Activated naive CD4-positive, alpha-beta T cell treated with anti-CD3 and anti-CD28 coated beads, Interleukin-2, amount 10 ng/mL, durations not matched to agents 7 days and 5 days (primary cell): ENCODE measurements around the gene C1orf94.
"Not testable (repeated sequence)": the region's sequence is repeated elsewhere in the genome, so short reads cannot be mapped to it uniquely, and the experiment has no call there.

Experiments
- CTCF ChIA-PET: fragments of 350-600 bp; sonication (Branson Sonifier 250); formaldehyde crosslinking; loops from one replicate; lab custom pipeline; 2021; ENCODE audit warnings: antibody characterized with exemption; lab: Charles Lee
- DNase-seq: peaks from one replicate; pipeline ENCODE4 v3.0.0-alpha.2; 2020
- H3K27ac Mint-ChIP-seq: one replicate; pipeline ENCODE4 v1.8.0; 2021; ENCODE audit warnings: mild to moderate bottlenecking, moderate library complexity, mixed read lengths
- H3K27me3 Mint-ChIP-seq: one replicate; pipeline ENCODE4 v1.8.0; 2021; ENCODE audit warnings: mild to moderate bottlenecking, mixed read lengths
- H3K36me3 Mint-ChIP-seq: one replicate; pipeline ENCODE4 v1.8.0; 2021; ENCODE audit warnings: mixed read lengths
- H3K4me1 Mint-ChIP-seq: one replicate; pipeline ENCODE4 v1.8.0; 2021; ENCODE audit warnings: mixed read lengths
- H3K4me3 Mint-ChIP-seq: one replicate; pipeline ENCODE4 v1.8.0; 2021; ENCODE audit warnings: mild to moderate bottlenecking, moderate library complexity, mixed read lengths
- H3K9me3 Mint-ChIP-seq: one replicate; pipeline ENCODE4 v1.8.0; 2021; ENCODE audit warnings: mixed read lengths

C1orf94 gene

GRCh38 chr1:34183381-34183780, 6.7 kb downstream of the C1orf94 start:
- not testable (repeated sequence) for H3K36me3 Mint-ChIP-seq, H3K27ac Mint-ChIP-seq, DNase-seq, H3K4me3 Mint-ChIP-seq, H3K4me1 Mint-ChIP-seq, H3K9me3 Mint-ChIP-seq
- CTCF ChIA-PET, result interaction anchor here (1.0 kb wide), 1 partner anchor 11 kb away, joined by 3 read pairs; no protein-coding TSS in a partner anchor
- peaks cover 13% of the 10 kb centered on the region for H3K27me3 Mint-ChIP-seq

DNA sequence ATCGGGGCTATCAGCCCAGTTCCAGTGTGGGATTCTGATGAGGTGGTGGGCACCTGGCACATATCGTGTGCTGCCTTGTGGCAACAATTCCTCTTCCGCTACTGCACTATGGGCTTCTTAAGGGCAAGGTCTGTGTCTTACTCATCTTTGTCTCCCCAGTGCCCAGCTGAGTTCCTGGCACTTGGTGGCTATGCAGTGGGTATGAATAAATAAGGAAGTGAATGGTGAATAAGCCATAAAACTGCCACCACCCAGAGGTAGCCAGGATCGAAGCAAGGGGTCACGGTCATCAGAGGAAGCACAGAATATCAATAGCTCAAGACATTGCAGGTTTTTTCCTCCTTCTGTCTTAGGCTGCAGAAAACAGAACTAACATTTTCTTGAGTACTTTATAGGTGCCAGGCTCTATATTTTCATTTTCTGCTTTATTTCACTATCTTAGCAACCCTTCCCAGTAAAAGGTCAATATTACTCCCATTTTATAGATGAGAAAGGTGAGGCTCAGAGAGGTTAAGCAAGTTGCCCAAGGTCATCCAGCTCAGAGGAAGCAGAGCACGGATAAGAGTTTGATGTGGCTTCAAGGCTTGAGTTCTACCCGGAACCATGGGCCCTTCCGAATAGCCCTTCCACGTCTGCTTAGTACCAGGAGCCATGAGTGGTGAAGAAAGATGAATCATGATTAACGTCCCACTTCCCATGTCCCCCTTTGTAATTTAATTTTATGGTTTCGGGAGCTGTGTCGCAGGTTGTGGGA, 10.2 kb downstream of the C1orf94 start:
- Mint-ChIP-seq H3K4me1 (no peaks in the 10 kb centered on the region), H3K27me3 (peaks cover 12% of the 10 kb centered on the region), H3K4me3 (no peak overlapping the region), H3K36me3 (no peaks in the 10 kb centered on the region), H3K9me3 (peaks cover 12% of the 10 kb centered on the region), H3K27ac (no peak overlapping the region)
- CTCF ChIA-PET, result no interaction called here
- no peak for DNase-seq

- Mint-ChIP-seq H3K4me1 (no peaks in the 10 kb centered on the region), H3K27me3 (peaks cover 7% of the 10 kb centered on the region), H3K4me3 (no peak overlapping the region), H3K9me3 (peaks cover 12% of the 10 kb centered on the region), H3K27ac (no peak overlapping the region), H3K36me3 (no peaks in the 10 kb centered on the region)
- CTCF ChIA-PET, result no interaction called here
- DNase-seq, result no peak
Observed at GRCh38 chr1:34188418-34188817, 11.7 kb downstream of the C1orf94 start.

DNA sequence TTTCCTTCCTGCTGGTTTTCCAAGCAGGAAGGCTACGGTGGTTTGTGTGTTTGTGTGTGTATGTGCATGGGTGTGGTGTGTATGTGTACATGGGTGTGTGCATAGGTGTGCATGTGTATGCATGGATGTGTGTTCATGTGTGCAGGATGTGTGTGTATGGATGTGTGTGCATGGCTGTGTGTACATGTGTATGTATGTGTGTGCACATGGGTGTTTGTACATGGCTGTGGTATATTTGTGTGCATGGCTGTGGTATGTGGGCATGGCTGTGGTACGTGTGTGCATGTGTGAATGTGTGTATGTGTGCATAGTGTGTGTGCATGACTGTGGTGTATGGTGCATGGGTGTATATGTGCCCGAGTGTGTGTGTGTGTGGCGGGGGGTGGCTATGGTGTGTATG, 12.3 kb downstream of the C1orf94 start:
- CTCF ChIA-PET, result no interaction called here
- Mint-ChIP-seq H3K4me3 (no peak overlapping the region), H3K9me3 (peaks cover 12% of the 10 kb centered on the region), H3K27ac (no peak overlapping the region), H3K27me3 (peaks cover 7% of the 10 kb centered on the region), H3K36me3 (no peaks in the 10 kb centered on the region), H3K4me1 (no peaks in the 10 kb centered on the region)
- DNase-seq, result no peak

DNA sequence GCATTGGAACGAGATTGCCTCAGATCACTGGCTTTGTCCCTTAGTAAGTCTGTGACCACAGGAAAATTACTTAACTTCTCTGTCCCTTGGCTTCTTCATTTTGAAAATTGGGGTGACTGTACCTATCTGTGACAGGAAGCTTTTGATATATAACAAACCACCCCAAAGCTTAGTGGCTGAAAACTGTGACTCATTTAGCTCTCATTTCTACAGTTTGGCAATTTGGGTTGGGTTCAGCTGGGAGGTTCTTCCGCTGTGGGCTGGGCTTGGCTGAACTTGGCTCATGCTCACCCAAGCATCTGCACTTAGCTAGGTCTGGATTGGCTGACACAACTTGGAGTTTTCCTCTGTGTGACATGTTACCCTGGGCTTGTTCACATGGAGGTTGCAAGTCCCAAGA, 14.0 kb downstream of the C1orf94 start:
- Mint-ChIP-seq H3K36me3 (no peaks in the 10 kb centered on the region), H3K4me3 (no peak overlapping the region), H3K27me3 (peaks cover 4% of the 10 kb centered on the region), H3K27ac (no peak overlapping the region), H3K9me3 (peaks cover 12% of the 10 kb centered on the region), H3K4me1 (no peaks in the 10 kb centered on the region)
- DNase-seq, result no peak
- CTCF ChIA-PET, result no interaction called here

DNA sequence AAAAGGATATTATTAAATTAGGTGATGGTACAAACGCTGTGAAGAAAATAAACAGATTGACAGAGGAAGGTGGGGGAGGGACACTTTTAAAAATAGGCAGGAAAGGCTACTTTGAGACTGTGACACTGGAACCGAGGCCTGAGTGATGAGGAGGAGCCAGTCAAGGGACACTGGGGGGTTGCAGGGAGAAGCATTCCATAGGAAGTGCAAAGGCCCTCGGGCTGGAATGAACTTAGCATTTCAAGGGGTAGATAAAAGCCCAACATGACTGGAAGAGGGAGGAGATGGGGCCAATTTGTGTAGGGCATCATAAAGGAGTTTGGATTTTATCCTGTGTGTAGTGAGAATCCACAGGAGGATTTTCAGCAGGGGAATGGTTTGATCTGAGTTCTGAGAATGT, 15.9 kb downstream of the C1orf94 start:
- peaks cover 12% of the 10 kb centered on the region for H3K9me3 Mint-ChIP-seq
- CTCF ChIA-PET, result no interaction called here
- H3K27me3 Mint-ChIP-seq, result peaks cover 3% of the 10 kb centered on the region
- no peak overlapping the region for H3K4me3 Mint-ChIP-seq
- no peaks in the 10 kb centered on the region for H3K4me1 Mint-ChIP-seq
- no peak for DNase-seq
- no peak overlapping the region for H3K27ac Mint-ChIP-seq
- H3K36me3 Mint-ChIP-seq, result no peaks in the 10 kb centered on the region

DNA sequence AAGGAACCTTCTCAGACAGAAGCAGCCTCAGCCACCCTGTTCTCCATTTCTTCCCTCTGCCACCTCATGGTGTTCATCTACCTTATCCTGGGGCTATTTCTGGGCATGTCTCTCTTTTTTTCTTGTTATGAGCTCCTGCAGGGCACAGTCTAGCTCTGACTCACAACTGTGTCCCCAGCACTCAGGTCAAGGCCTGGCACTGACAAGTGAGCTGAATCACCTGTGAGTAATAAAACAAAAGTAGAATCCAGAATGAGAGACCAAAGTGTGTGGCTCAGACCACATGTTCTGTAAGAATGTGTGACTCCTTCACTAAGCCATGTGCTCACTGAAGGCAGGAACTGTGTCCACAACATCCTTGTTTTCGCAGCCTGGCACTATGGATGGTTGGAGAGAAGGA, 23.2 kb downstream of the C1orf94 start:
- Mint-ChIP-seq H3K4me1 (no peaks in the 10 kb centered on the region), H3K36me3 (no peaks in the 10 kb centered on the region), H3K4me3 (no peak overlapping the region), H3K27me3 (no peaks in the 10 kb centered on the region), H3K27ac (no peak overlapping the region), H3K9me3 (no peaks in the 10 kb centered on the region)
- no peak for DNase-seq
- CTCF ChIA-PET, result no interaction called here

GRCh38 chr1:34212673-34213072, 36.0 kb downstream of the C1orf94 start:
- Mint-ChIP-seq H3K27ac (no peak overlapping the region), H3K4me3 (no peak overlapping the region), H3K4me1 (no peaks in the 10 kb centered on the region), H3K9me3 (no peaks in the 10 kb centered on the region), H3K27me3 (no peaks in the 10 kb centered on the region), H3K36me3 (no peaks in the 10 kb centered on the region)
- no peak for DNase-seq
- CTCF ChIA-PET, result no interaction called here

DNA sequence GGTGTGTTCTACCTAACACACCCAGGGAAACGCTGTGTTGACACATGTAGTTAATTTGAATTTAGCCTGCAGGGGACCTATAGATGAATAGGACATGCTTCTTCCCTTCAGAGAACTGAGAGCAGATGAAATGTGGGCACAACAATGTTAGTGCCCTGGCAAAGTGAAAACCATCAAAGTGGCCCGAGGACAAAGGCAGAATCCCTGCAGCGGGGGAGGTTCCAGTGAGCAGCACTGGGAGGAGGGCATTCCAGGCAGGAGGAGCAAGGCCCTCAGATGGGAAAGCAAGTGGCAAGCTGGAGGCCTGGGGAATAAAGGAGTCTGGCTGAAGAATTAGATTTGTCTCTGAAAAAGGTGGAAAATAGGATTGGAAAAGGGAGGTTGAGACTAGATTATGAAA, 37.2 kb downstream of the C1orf94 start:
- no peaks in the 10 kb centered on the region for H3K9me3 Mint-ChIP-seq
- H3K27ac Mint-ChIP-seq, result no peak overlapping the region
- DNase-seq, result no peak
- no peaks in the 10 kb centered on the region for H3K27me3 Mint-ChIP-seq
- CTCF ChIA-PET, result no interaction called here
- no peak overlapping the region for H3K4me3 Mint-ChIP-seq
- H3K4me1 Mint-ChIP-seq, result no peaks in the 10 kb centered on the region
- no peaks in the 10 kb centered on the region for H3K36me3 Mint-ChIP-seq

- CTCF ChIA-PET, result no interaction called here
- Mint-ChIP-seq H3K9me3 (no peaks in the 10 kb centered on the region), H3K4me1 (no peaks in the 10 kb centered on the region), H3K36me3 (no peaks in the 10 kb centered on the region), H3K4me3 (no peak overlapping the region), H3K27ac (no peak overlapping the region), H3K27me3 (no peaks in the 10 kb centered on the region)
- no peak for DNase-seq
Observed at GRCh38 chr1:34231441-34231840, 54.7 kb downstream of the C1orf94 start.

GRCh38 chr1:34235594-34235993, 58.9 kb downstream of the C1orf94 start:
- CTCF ChIA-PET, result no interaction called here
- Mint-ChIP-seq H3K36me3 (no peaks in the 10 kb centered on the region), H3K27me3 (no peaks in the 10 kb centered on the region), H3K4me1 (no peaks in the 10 kb centered on the region), H3K9me3 (no peaks in the 10 kb centered on the region), H3K4me3 (no peak overlapping the region), H3K27ac (no peak overlapping the region)
- no peak for DNase-seq

GRCh38 chr1:34236089-34236488, 59.4 kb downstream of the C1orf94 start:
- H3K27ac Mint-ChIP-seq, result no peak overlapping the region
- CTCF ChIA-PET, result no interaction called here
- H3K4me3 Mint-ChIP-seq, result no peak overlapping the region
- no peak for DNase-seq
- no peaks in the 10 kb centered on the region for H3K4me1 Mint-ChIP-seq
- no peaks in the 10 kb centered on the region for H3K9me3 Mint-ChIP-seq
- no peaks in the 10 kb centered on the region for H3K27me3 Mint-ChIP-seq
- H3K36me3 Mint-ChIP-seq, result no peaks in the 10 kb centered on the region

GRCh38 chr1:34237151-34237815, 60.6 kb downstream of the C1orf94 start:
- no peak overlapping the region for H3K4me3 Mint-ChIP-seq
- H3K27ac Mint-ChIP-seq, result no peak overlapping the region
- DNase-seq, result no peak
- no peaks in the 10 kb centered on the region for H3K36me3 Mint-ChIP-seq
- H3K9me3 Mint-ChIP-seq, result no peaks in the 10 kb centered on the region
- no peaks in the 10 kb centered on the region for H3K27me3 Mint-ChIP-seq
- no peaks in the 10 kb centered on the region for H3K4me1 Mint-ChIP-seq
- CTCF ChIA-PET, result interaction anchor here (0.6 kb wide), 1 partner anchor 391 kb away, joined by 3 read pairs; no protein-coding TSS in a partner anchor

- Mint-ChIP-seq H3K4me3 (no peak overlapping the region), H3K27me3 (no peaks in the 10 kb centered on the region), H3K9me3 (peaks cover 6% of the 10 kb centered on the region), H3K27ac (no peak overlapping the region), H3K4me1 (no peaks in the 10 kb centered on the region), H3K36me3 (no peaks in the 10 kb centered on the region)
- DNase-seq, result no peak
- CTCF ChIA-PET, result no interaction called here
Observed at GRCh38 chr1:34245967-34246366, 69.3 kb downstream of the C1orf94 start.

DNA sequence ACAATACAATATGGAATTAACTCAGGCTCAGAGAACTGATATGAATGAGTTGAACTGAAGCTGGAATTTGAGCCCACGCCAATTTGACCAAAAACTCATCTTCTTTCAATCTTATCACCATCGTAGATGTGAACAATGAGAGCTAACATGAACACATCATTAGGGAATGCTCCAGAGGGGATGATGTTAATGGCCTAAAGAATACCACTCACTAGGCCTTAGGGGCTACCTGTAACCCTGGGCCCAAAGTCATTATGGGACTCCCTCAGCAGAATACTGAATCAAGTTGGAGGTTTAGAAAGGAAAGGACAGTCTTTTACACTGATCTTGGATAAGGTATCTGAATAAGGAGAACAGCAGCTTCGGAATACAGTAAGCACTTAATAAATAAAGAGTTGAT, 73.6 kb downstream of the C1orf94 start:
- Mint-ChIP-seq H3K4me3 (no peak overlapping the region), H3K27me3 (no peaks in the 10 kb centered on the region), H3K9me3 (peaks cover 6% of the 10 kb centered on the region), H3K27ac (no peak overlapping the region), H3K4me1 (no peaks in the 10 kb centered on the region), H3K36me3 (no peaks in the 10 kb centered on the region)
- no peak for DNase-seq
- CTCF ChIA-PET, result no interaction called here
